HG03064 (cell line): ENCODE results near the gene FARP1.
"Not testable (repeated sequence)": the region's sequence is repeated elsewhere in the genome, so short reads cannot be mapped to it uniquely, and the experiment has no call there.

Source experiments
- ATAC-seq: cut with Tn5 transposase; IDR thresholded peaks from one replicate; pipeline ENCODE4 v1.9.1; 2021; ENCODE audit warnings: low read depth; ENCODE audit not compliant: unreplicated experiment

The FARP1 gene

GRCh38 chr13:98349731-98350305 is 206.9 kb downstream of the FARP1 start:
- ATAC-seq = no peak

GRCh38 chr13:98350746-98351330 is 207.9 kb downstream of the FARP1 start:
- ATAC-seq = no peak

- ATAC-seq = no peak
These were observed 208.7 kb downstream of the FARP1 start for GRCh38 chr13:98351636-98352035.

- ATAC-seq = no peak
These were observed 209.3 kb downstream of the FARP1 start for GRCh38 chr13:98352226-98352625.

GRCh38 chr13:98353750-98354149 is 210.9 kb downstream of the FARP1 start:
- ATAC-seq = no peak

- no peak for ATAC-seq
These were observed 216.0 kb downstream of the FARP1 start for GRCh38 chr13:98358937-98359336.

- ATAC-seq = no peak
These were observed 217.7 kb downstream of the FARP1 start for GRCh38 chr13:98360545-98360944.

- ATAC-seq = no peak
These were observed 220.4 kb downstream of the FARP1 start for GRCh38 chr13:98363326-98363725.

GRCh38 chr13:98364179-98364578 is 221.3 kb downstream of the FARP1 start:
- ATAC-seq = no peak

GRCh38 chr13:98364647-98365046 is 221.8 kb downstream of the FARP1 start:
- ATAC-seq = no peak

- no peak for ATAC-seq
These were observed 222.4 kb downstream of the FARP1 start for GRCh38 chr13:98365302-98365701.

GRCh38 chr13:98366010-98366409 is 223.1 kb downstream of the FARP1 start:
- ATAC-seq = no peak

GRCh38 chr13:98366443-98366842 is 223.5 kb downstream of the FARP1 start:
- no peak for ATAC-seq

GRCh38 chr13:98366959-98367358 is 224.1 kb downstream of the FARP1 start:
- no peak for ATAC-seq

- ATAC-seq = no peak
These were observed 225.1 kb downstream of the FARP1 start for GRCh38 chr13:98368019-98368418.

GRCh38 chr13:98369520-98369919 is 226.6 kb downstream of the FARP1 start:
- not testable (repeated sequence) for ATAC-seq

GRCh38 chr13:98370261-98370660 is 227.4 kb downstream of the FARP1 start:
- ATAC-seq = no peak

- no peak for ATAC-seq
These were observed 228.1 kb downstream of the FARP1 start for GRCh38 chr13:98370806-98371515.

- no peak for ATAC-seq
These were observed 228.7 kb downstream of the FARP1 start for GRCh38 chr13:98371516-98372023.

- no peak for ATAC-seq
These were observed 230.0 kb downstream of the FARP1 start for GRCh38 chr13:98372876-98373275.

- ATAC-seq = no peak
These were observed 231.9 kb downstream of the FARP1 start for GRCh38 chr13:98374750-98375149.
